CD4-positive, alpha-beta T cell treated with Interferon alpha-2 for 1 hour (primary cell): ENCODE results near the gene EYA2.
A peak's percentile ranks its signal among the peaks of the same experiment; 100 is the strongest.
"Not testable (repeated sequence)": the region's sequence is repeated elsewhere in the genome, so short reads cannot be mapped to it uniquely, and the experiment has no call there.

Experiments used
- DNase-seq, 2 donors: peaks; one replicate each; pipeline ENCODE4 v3.0.0-alpha.2; 2020 to 2022

Gene EYA2

GRCh38 chr20:47191074-47191673, 296.5 kb downstream of the EYA2 start:
- no peak for DNase-seq

- no peak for DNase-seq
These were observed 297.3 kb downstream of the EYA2 start for GRCh38 chr20:47191956-47192355.

DNA sequence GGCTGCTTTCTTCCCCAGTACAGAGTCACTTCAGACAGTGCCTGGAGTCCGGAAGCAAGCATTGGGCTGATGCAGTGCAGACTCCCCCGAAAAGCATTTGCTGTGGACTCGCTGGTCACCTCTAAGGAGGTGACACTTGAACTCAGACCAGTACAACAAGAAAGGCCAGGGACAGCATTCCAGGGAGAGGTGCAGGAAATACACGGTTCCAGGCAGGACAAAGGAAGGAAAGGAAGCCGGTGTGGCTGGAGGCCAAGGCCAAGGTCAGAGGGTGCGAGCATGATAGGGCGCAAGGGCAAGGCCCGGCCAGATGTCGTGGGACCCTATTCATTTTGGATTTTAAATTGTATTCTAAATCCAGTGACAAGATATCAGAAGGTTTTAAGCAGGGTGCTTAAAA, 300.9 kb downstream of the EYA2 start:
- no peak for DNase-seq

DNA sequence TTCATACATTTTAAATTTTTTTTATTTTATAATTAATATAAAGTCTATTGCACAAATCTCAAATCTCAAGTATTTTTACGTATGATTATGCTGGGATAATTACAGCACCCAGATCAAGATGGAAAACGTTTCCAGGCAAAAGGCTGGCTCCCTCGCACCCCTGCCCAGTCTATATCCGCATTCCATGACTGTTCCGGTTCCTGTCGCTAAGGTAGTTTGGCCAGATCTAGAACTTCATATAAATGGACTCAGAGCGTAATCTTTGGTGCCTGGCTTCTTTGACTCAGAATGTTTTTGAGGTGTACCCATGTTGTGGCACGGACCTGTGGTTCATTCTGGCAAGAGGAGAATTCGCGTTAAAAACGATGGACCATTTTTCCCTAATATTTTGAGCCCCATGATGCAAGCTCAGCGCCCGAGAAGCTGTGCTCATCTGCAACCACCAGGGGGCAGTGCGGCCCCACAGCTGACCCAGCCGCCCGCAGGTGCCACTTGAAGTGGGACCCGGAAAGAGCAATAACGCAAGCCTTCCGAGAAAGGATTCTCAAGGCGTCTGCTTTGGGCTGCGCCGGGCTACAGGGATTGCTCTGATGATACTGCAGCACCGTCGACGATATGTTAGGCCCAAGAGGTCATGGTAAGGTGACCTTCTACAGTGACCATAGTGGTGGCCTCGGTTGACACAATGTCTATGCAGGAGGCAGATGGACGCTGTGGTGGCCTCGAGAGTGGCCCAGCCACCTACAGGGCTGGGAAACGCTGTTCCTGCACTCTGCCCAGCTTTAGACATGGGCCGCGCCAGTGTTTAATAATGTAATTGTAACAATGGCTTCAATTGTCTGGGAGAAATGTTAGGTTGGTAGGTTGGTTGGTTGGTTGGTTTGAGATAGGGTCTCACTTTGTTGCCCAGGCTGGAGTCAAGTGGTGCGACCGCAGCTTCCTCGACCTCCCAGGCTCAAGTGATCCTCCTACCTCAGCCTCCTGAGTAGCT, 301.7 kb downstream of the EYA2 start:
- DNase-seq, result peak; percentile 59 to 74

DNA sequence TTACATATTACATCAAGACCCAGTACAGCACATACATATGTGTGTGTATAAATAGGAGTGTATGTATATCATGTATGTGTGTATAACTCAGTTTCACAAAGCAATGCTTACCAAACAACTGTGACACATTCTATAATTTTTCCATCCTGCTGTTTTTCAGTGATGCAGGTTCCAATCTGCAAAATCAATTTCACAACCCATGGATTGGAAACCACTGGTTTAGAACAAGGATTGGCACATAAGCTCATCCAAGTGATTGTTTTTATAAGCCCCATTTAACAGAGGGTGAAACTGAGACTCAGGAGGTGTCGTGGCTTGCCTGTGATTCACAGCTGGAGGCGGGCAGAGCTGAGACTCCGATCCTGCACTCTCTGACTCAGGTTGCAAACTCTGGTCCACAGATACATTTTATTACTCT, 303.6 kb downstream of the EYA2 start:
- no peak for DNase-seq

DNA sequence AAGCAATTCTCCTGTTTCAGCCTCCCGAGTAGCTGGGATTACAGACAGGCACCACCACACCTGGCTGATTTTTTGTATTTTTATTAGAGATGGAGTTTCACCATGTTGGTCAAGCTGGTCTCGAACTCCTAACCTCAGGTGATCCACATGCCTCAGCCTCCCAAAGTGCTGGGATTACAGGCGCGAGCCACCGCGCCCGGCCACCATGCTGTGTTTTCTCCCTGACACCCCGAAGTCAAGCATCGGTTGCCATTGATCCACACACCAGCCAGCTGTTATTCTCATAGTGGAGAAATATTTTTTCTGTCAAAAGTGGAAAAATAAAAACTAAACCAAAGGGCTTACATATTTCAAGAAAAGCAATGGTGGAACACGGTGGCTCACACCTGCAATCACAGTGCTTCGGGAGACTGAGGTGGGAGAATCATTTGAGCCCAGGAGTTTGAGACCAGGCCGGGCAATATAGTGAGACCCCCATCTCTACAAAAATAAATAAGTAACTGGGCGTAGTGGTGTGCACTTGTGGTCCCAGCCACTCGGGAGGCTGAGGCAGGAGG, 304.4 kb downstream of the EYA2 start:
- DNase-seq, result no peak

GRCh38 chr20:47201074-47201730, 306.6 kb downstream of the EYA2 start:
- DNase-seq, result no peak

- DNase-seq, result no peak
These were observed 308.4 kb downstream of the EYA2 start for GRCh38 chr20:47202733-47203667.

DNA sequence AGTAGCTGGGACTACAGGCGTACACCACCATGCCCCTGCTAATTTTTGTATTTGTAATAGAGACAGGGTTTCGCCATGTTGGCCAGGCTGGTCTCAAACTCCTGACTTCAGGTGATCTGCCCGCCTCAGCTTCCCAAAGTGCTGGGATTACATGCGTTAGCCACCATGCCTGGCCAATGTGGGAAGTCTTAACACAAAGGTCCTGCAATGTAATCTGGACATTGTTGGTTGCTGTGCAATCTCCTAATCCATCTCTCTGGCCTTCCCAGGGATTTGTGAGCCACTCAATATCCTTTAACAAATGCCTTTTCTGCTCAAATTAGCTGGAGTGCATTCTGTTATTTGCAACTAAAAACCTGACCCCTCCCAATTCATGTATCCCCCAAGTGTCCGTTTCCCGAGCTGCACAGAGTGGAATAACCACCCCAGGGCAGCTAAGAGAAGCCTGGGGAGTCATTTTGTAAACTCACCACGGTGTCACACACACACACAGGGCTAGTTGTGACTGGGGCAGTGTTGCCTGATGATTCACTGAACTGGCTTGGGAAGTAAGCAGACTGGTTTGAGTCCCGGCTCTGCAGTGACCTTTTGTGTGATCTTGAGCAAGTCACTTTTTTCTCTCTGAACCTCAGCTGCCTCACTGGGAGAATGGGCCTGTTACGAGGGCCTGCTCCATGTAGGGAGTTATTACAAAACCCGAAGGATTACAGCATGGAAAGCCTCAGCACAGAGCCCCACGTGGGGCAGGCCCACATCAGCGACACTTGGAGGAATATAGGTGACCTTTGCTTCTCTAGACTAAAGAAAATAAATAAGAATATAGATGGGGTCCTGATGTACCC, 309.6 kb downstream of the EYA2 start:
- no peak for DNase-seq

DNA sequence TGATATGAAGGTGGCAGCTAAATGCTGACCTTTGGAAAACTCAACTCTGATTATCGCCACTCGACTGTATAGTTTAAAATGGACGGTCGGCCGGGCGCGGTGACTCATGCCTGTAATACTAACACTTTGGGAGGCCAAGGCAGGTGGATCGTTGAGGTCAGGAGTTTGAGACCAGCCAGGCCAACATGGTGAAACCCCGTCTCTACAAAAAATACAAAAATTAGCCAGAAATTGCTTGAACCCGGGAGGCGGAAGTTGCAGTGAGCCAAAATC, 310.1 kb downstream of the EYA2 start:
- DNase-seq, result not testable (repeated sequence)

DNA sequence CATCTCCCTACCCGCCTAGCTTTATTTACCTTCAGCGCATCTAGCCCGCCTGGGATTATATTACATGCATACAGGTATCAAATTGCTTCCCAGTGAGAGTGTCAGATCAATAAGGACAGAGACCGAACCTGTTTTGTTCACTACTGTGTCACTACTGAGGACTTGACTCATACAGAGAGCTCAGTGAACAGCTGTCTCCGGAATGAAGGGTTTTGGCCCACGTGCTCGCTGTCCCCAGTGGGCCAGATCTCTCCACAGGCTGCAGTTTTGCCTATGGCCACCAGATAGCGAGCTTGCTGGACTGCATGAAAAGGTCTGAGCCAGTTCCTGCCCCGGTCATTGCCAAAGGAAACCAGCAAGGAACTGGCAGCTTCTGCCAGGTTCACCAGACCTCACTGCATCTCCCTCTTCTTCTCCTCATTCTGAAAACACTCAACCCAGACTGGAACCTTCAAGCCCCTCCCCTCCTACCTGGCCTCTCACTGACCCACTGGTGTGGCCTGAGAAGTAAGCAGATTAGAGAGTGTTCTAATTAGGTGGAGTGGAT, 311.0 kb downstream of the EYA2 start:
- DNase-seq, result peak in 1 of 2 donors; percentile 55

GRCh38 chr20:47206552-47206951, 311.9 kb downstream of the EYA2 start:
- DNase-seq, result not testable (repeated sequence)

DNA sequence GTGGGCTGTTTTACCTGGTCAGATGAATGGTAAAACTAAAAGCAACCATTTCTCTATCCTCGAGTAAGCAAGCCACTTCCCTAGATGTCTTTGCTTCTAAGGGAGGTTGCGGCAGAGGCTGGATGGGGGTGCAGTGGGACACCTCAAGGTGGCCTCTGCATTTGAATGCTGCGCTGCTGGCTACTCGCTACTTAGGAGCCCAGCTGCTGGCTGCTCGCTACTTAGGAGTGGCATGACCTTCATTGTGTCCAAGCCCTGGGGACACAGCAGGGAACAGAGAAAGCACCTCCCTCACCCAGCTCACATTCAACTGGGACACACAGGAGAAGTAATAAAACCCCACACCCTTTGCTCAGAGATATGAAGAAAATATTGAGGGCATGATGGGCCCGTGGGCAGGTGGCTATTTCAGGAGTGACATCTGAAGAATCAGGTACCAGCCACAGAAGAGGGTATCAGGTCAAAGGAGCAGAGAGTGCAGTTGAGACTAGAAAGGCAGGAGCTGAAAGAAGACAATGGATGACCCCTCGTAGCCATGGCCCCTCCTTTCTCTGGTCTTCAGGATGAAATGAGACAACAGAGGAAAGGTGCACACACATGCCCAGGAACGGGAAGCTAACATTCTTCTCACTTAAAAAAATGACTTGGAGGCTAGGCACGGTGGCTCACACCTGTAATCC, 312.5 kb downstream of the EYA2 start:
- no peak for DNase-seq

DNA sequence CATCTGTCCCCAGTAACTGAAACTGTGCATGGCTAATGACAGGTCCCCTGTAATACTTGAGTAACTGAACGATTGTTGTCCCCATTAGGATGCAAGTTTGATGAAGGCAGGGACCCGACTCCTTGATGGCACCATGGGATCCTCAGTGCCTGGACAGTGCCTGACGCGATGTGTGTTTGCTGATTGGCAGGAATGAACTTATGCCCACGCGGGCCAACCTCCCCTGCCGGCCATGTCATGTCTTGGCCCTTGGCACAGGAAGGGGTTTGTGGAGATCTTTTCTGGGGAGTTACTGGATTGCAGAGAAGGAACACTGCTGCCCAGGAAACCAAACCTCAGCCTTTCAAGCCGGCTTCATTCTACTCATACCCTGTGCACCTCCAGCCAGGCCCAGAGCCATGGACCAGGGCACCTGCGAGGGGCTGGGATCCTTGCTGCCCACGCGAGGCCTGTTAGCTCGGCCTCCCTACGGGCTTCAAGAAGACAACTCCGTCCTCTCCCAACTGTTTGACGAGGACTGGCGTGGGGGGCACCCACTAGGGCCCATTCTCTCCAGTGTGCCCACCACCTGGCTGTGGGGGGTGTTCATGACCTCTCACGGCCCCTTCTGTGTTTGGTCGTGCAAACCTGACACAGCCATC, 314.0 kb downstream of the EYA2 start:
- DNase-seq, result no peak

DNA sequence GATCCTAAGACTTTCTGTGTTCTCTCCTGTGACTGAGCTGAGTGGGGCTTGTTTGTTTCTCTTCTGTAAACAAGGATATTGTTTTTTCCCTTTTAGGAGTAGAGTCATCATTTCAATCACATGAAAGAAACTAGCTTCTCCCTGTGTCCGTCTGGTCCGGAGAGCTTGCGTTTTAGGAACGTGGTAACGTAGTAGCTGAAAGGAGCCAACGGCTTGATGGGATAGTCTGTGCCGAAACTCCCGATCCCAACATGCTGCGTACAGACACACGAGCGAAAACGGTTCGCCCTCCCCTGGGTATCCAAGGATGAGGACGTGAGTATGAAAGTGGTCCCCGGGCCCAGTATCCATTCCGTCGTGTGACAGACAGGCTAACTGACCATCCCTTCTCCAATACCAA, 315.3 kb downstream of the EYA2 start:
- DNase-seq, result no peak

- DNase-seq, result no peak
These were observed 315.8 kb downstream of the EYA2 start for GRCh38 chr20:47210470-47210869.

GRCh38 chr20:47211036-47211435, 316.4 kb downstream of the EYA2 start:
- no peak for DNase-seq

GRCh38 chr20:47212606-47213207, 318.1 kb downstream of the EYA2 start:
- DNase-seq, result no peak

DNA sequence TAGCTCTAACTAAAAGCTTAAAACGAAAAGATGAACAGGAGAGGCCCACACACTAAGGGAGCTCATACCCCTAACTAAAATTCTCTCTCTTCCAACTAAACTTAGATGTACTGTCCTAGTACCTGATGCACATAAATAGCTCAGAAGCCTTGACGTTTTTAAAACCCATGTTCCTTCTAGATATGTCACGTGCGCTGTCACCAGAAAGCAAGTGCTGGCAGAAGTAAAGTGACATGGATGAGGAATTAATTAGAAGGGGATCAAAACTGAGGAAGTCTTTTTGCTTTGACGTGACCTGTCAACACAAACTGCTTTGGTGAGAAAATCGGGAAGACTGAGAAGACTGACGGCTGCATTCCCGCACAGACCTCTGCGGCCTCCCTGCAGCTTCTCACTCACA, 319.3 kb downstream of the EYA2 start:
- no peak for DNase-seq
